Peyer's patch (tissue), 4 donors: ENCODE measurements around the gene KCNJ9.

Experiments used
- CTCF ChIP-seq, 6 experiments: fragments of 450-650 bp in 4 of 6; fragments of 200-600 bp in 2 of 6; sonication (generic) in 1 of 6; IDR thresholded peaks; one replicate each; pipeline ENCODE4 v1.5.1; 2017 to 2019; ENCODE audit warnings: antibody characterized with exemption in 6 of 6, mild to moderate bottlenecking in 3 of 6, moderate library complexity in 1 of 6
- POLR2A ChIP-seq, 2 donors: fragments of 450-650 bp; IDR thresholded peaks; one replicate each; pipeline ENCODE4 v1.5.1; 2017; ENCODE audit warnings: antibody characterized with exemption in 2 of 2, mild to moderate bottlenecking in 2 of 2, moderate library complexity in 2 of 2

- no peak for TF ChIP-seq CTCF (IDR thresholded peaks at IDR 0.05)
- TF ChIP-seq POLR2A (IDR thresholded peaks at IDR 0.05) = no peak
Observed at GRCh38 chr1:160052936-160053335, 28.4 kb upstream of the KCNJ9 start.
